HG02642 (cell line): ENCODE data around the gene PDE4D.

ENCODE experiments used
- ATAC-seq: cut with Tn5 transposase; IDR thresholded peaks from one replicate; pipeline ENCODE4 v1.9.1; 2021; ENCODE audit warnings: mild to moderate bottlenecking; ENCODE audit not compliant: unreplicated experiment, poor library complexity

PDE4D gene

DNA sequence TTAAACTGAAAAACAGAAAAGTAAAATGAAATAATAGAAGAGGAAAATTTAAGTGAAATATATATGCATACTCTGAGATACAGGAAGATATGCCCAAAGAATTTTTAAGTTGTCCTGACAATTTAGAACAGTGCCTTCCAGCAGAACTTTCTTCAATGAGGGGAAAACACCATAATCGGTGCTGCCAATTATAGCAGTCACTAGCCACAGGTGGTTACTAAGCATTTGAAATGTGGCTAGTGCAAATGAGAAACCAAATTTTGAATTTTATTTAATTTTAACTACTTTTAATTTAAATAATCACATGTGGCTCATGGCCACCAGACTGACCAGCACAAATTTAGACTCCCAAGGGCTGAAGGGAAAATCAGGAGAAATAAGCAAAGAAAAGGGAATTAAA is 900.1 kb downstream of the PDE4D start:
- no peak for ATAC-seq

DNA sequence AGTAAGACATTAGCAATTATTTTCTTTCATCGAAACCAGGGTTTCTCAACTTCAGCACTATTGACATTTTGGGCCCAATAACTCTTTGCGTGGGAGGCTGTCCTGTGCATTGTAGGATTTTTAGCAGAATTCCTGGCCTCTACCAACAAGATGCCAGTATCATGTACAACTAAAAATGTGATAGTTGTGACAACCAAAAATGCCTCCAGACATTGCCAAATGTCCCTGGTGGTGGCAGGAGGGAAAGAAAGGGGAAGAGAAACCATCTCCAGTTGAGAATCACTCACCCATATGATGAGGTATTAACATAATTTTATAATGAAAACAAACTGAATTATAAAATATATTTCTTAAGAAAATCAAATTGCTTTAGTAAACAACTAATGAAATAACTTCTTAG is 904.6 kb downstream of the PDE4D start:
- no peak for ATAC-seq

GRCh38 chr5:58987193-58987592 is 906.3 kb downstream of the PDE4D start:
- no peak for ATAC-seq

- ATAC-seq, result no peak
Measured at GRCh38 chr5:58986281-58986680, 907.2 kb downstream of the PDE4D start.

GRCh38 chr5:58985759-58986158 is 907.8 kb downstream of the PDE4D start:
- no peak for ATAC-seq

DNA sequence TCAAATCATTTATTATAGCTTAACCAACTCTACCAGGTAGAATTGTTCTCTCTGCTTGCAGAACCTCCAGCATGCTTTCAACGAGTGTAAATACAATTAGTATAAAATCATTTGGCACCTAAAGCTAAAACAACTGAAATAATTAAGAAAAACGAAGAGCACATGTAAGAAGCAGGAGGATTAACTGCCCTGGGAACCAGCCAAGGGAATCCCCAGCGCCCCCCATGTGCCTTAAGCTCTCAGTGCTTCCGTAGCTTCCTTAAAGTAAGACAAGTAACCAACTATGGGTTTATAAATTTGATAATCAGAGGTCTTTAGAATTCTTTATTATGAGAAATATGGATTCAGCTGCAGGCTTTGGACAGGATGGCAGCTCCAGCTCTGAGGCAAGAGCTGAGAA is 908.2 kb downstream of the PDE4D start:
- ATAC-seq, result no peak

- no peak for ATAC-seq
Measured at GRCh38 chr5:58983526-58984452, 909.7 kb downstream of the PDE4D start.

- no peak for ATAC-seq
Measured at GRCh38 chr5:58980890-58981289, 912.6 kb downstream of the PDE4D start.

DNA sequence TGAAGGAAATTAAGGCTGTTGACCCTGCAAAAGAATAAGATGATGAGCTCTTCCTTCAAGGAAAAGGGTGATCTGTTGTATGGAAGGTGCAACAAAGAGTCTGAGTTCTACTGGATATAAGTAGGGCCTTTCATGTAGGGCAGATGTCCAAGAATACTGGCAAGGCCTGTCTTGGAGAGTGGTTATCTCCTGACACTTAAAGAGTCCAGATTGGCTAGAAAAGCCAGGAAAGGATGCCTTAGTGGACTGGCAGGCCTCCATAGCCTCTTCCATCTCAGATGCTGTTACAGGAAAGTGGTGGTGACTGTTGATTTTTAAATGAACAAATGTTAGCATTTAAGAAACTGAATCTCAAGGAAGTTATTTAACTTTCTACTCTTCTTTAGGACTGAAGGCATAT is 914.4 kb downstream of the PDE4D start:
- no peak for ATAC-seq

GRCh38 chr5:58974601-58975000 is 918.9 kb downstream of the PDE4D start:
- ATAC-seq, result no peak

DNA sequence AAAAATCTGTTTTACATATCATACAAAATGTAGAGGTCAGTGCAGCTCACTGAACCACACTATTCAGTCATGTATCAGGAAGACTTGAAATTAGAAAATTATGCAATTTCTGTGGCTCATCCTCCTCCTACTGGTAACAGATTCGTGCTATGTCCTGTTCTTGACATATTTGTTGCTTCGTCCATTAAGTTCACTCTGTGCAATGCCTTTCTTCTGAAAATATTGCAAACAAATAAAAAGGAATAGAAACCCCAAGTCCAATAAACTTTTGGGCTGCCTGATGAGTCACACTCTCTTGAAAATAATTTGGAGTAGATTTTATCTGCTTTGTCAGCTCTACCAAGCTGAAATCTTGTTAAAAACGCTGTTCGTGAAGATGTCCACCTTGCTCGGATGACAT is 919.4 kb downstream of the PDE4D start:
- ATAC-seq, result no peak

GRCh38 chr5:58972301-58972700 is 921.2 kb downstream of the PDE4D start:
- no peak for ATAC-seq

- ATAC-seq, result no peak
Measured at GRCh38 chr5:58970766-58971165, 922.8 kb downstream of the PDE4D start.

GRCh38 chr5:58969795-58970194 is 923.7 kb downstream of the PDE4D start:
- no peak for ATAC-seq

DNA sequence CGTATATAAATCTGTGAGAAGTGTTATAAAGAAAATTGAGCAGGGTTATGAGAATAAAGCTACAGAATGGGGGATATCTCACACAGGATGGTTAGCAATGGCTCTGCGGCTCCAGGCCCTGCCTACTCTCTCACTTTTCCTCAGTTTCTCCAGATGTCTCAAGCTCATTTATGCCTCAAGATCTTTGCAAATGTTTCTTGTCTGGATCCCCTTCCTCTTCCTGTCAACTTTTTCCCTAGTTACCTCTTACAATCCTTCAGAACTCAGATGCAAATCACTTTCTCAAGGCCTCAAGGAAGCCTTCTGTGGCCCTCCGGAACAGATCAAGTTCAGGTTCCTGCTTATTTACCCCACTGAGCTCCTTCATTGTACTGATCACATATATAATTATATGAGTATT is 924.3 kb downstream of the PDE4D start:
- no peak for ATAC-seq

- no peak for ATAC-seq
Measured at GRCh38 chr5:58968350-58968749, 925.2 kb downstream of the PDE4D start.

DNA sequence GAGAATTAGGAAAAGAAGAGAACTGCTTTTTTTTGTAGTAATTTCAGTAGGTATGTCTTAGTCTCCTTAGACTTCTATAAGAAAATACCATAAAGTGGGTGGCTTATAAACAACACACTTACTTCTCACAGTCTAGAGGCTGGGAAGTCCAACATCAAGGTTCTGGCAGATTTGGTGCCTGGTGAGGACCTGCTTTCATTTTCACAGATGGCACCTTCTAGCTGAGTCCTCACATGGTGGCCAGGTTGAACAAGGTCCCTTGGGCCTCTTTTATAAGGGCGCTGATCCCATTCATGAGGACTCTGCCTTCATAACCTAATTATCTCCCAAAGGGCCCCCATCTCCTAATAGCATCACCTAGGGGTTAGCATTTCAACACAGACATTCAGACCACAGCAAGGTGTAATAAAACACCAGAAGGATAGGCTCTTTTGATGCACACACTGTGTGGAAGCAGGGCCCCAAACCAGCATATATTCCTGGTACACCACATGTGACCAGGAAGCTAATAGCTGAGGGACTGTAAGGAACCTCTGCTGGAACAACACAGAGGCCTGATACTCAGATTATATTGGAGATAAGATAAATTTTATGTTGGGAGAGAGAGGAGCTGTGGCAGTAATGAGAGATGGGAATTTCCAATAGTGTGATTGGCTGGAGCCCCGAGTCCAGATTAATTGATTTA is 925.8 kb downstream of the PDE4D start:
- no peak for ATAC-seq

- ATAC-seq, result no peak
Measured at GRCh38 chr5:58965677-58966414, 927.7 kb downstream of the PDE4D start.

- ATAC-seq, result no peak
Measured at GRCh38 chr5:58963821-58964220, 929.7 kb downstream of the PDE4D start.

GRCh38 chr5:58963361-58963760 is 930.2 kb downstream of the PDE4D start:
- ATAC-seq, result no peak
